H9 (cell line): ENCODE measurements around the gene GEN1. TPM values are rescaled to one million over a fixed set of nuclear protein-coding genes. Genes with fewer than 3 reads are reported as not detected.

ENCODE experiments used
- DNase-seq: peaks from one replicate; pipeline ENCODE4 v3.0.0-alpha.2; 2017
- H2AFZ ChIP-seq: one replicate; pipeline ENCODE4 v1.6.1; 2013; ENCODE audit warnings: mild to moderate bottlenecking, low read length, control low read depth, moderate library complexity
- H2AK5ac ChIP-seq: 2 replicates; pipeline ENCODE4 v1.6.1; 2013; ENCODE audit warnings: low read length, control low read depth, mixed read lengths; ENCODE audit not compliant: insufficient read length
- H2BK120ac ChIP-seq: one replicate; pipeline ENCODE4 v1.6.1; 2013; ENCODE audit warnings: low read depth, mild to moderate bottlenecking, low read length, control low read depth, inconsistent platforms; ENCODE audit not compliant: poor library complexity, severe bottlenecking
- H2BK12ac ChIP-seq: 2 replicates; pipeline ENCODE4 v1.6.1; 2013; ENCODE audit warnings: low read length, control low read depth, mixed read lengths, low read depth; ENCODE audit not compliant: insufficient read length
- H2BK15ac ChIP-seq: 2 replicates; pipeline ENCODE4 v1.6.1; 2013; ENCODE audit warnings: low read depth, low read length, control low read depth
- H2BK20ac ChIP-seq: one replicate; pipeline ENCODE4 v1.6.1; 2013; ENCODE audit warnings: low read depth, mild to moderate bottlenecking, low read length, control low read depth, inconsistent platforms; ENCODE audit not compliant: poor library complexity, severe bottlenecking
- H2BK5ac ChIP-seq: 2 replicates; pipeline ENCODE4 v1.6.1; 2013; ENCODE audit warnings: low read length, control low read depth, mixed read lengths; ENCODE audit not compliant: insufficient read length
- H3K14ac ChIP-seq: 2 replicates; pipeline ENCODE4 v1.6.1; 2013; ENCODE audit warnings: low read length, control low read depth; ENCODE audit not compliant: insufficient read depth
- H3K18ac ChIP-seq: 2 replicates; pipeline ENCODE4 v1.6.1; 2013; ENCODE audit warnings: low read depth, mild to moderate bottlenecking, mixed read lengths, low read length, control low read depth; ENCODE audit not compliant: insufficient read length
- H3K23ac ChIP-seq: 2 replicates; pipeline ENCODE4 v1.6.1; 2013; ENCODE audit warnings: low read length, control low read depth, mixed read lengths, low read depth; ENCODE audit not compliant: insufficient read length
- H3K23me2 ChIP-seq: 2 replicates; pipeline ENCODE4 v1.6.1; 2013; ENCODE audit warnings: low read depth, mild to moderate bottlenecking, mixed read lengths, low read length, control low read depth; ENCODE audit not compliant: insufficient read length, poor library complexity, severe bottlenecking
- H3K27ac ChIP-seq: 2 replicates; pipeline ENCODE4 v1.5.1; 2013; ENCODE audit warnings: low read length, control low read depth, mixed read lengths, low read depth; ENCODE audit not compliant: insufficient read length
- H3K27me3 ChIP-seq: 2 replicates; pipeline ENCODE4 v1.6.1; 2013; ENCODE audit warnings: low read length, control low read depth, inconsistent platforms; ENCODE audit not compliant: insufficient read depth
- H3K4ac ChIP-seq: 2 replicates; pipeline ENCODE4 v1.6.1; 2013; ENCODE audit warnings: low read depth, mild to moderate bottlenecking, control low read depth, inconsistent platforms, low read length, moderate library complexity
- H3K4me1 ChIP-seq: 2 replicates; pipeline ENCODE4 v1.6.1; 2013; ENCODE audit warnings: low read length, control low read depth, inconsistent platforms; ENCODE audit not compliant: insufficient read depth
- H3K4me2 ChIP-seq: 2 replicates; pipeline ENCODE4 v1.6.1; 2013; ENCODE audit warnings: low read length, control low read depth, mixed read lengths; ENCODE audit not compliant: insufficient read length, insufficient read depth
- H3K56ac ChIP-seq: 2 replicates; pipeline ENCODE4 v1.6.1; 2013; ENCODE audit warnings: low read depth, mild to moderate bottlenecking, mixed read lengths, low read length, control low read depth; ENCODE audit not compliant: insufficient read length
- H3K79me1 ChIP-seq: 2 replicates; pipeline ENCODE4 v1.6.1; 2013; ENCODE audit warnings: low read depth, mild to moderate bottlenecking, moderate library complexity, low read length, control low read depth, inconsistent platforms; ENCODE audit not compliant: insufficient read depth, poor library complexity, severe bottlenecking
- H3K79me2 ChIP-seq: 2 replicates; pipeline ENCODE4 v1.6.1; 2013; ENCODE audit warnings: low read length, control low read depth, inconsistent platforms; ENCODE audit not compliant: insufficient read depth
- H3K9ac ChIP-seq: 2 replicates; pipeline ENCODE4 v1.6.1; 2013; ENCODE audit warnings: low read length, control low read depth, mixed read lengths; ENCODE audit not compliant: insufficient read length; ENCODE audit errors: extremely low read depth
- H3K9me3 ChIP-seq: one replicate; pipeline ENCODE4 v1.6.1; 2013; ENCODE audit warnings: low read depth, low read length, inconsistent platforms; ENCODE audit not compliant: control insufficient read depth
- H3T11ph ChIP-seq: one replicate; pipeline ENCODE4 v1.6.1; 2013; ENCODE audit warnings: mild to moderate bottlenecking, low read length, control low read depth, inconsistent platforms
- H4K20me1 ChIP-seq: one replicate; pipeline ENCODE4 v1.6.1; 2013; ENCODE audit not compliant: control insufficient read depth, insufficient read length, insufficient read depth
- H4K5ac ChIP-seq: 2 replicates; pipeline ENCODE4 v1.6.1; 2013; ENCODE audit warnings: low read depth, mild to moderate bottlenecking, mixed read lengths, low read length, control low read depth; ENCODE audit not compliant: insufficient read length
- H4K8ac ChIP-seq: replicated peaks from 2 replicates; pipeline ENCODE4 v1.6.1; 2013; ENCODE audit warnings: low read length, control low read depth, mixed read lengths, low read depth; ENCODE audit not compliant: insufficient read length
- H4K91ac ChIP-seq: 2 replicates; pipeline ENCODE4 v1.6.1; 2013; ENCODE audit warnings: low read depth, mild to moderate bottlenecking, moderate library complexity, mixed read lengths, low read length, control low read depth; ENCODE audit not compliant: insufficient read length
- H3K27ac Mint-ChIP-seq, 3 experiments: 2 replicates in 2 of 3; 3 replicates in 1 of 3; pipeline ENCODE4 v1.8.0; 2020 to 2021; ENCODE audit warnings: mixed read lengths in 3 of 3, mild to moderate bottlenecking in 1 of 3, moderate library complexity in 1 of 3
- H3K27me3 Mint-ChIP-seq: 2 replicates; pipeline ENCODE4 v1.8.0; 2021; ENCODE audit warnings: low read depth, mild to moderate bottlenecking, moderate library complexity, mixed read lengths
- H3K36me3 Mint-ChIP-seq, 3 experiments: 2 replicates in 2 of 3; 3 replicates in 1 of 3; pipeline ENCODE4 v1.8.0; 2020 to 2021; ENCODE audit warnings: low read depth in 3 of 3, mixed read lengths in 3 of 3; ENCODE audit not compliant: insufficient read depth in 1 of 3
- H3K4me1 Mint-ChIP-seq, 2 experiments: 2 replicates each; pipeline ENCODE4 v1.8.0; 2020; ENCODE audit warnings: mixed read lengths in 2 of 2
- H3K4me3 Mint-ChIP-seq, 2 experiments: 2 replicates in 1 of 2; 3 replicates in 1 of 2; pipeline ENCODE4 v1.8.0; 2020 to 2021; ENCODE audit warnings: mild to moderate bottlenecking in 2 of 2, mixed read lengths in 2 of 2, moderate library complexity in 1 of 2
- H3K9me3 Mint-ChIP-seq, 2 experiments: 2 replicates in 1 of 2; 3 replicates in 1 of 2; pipeline ENCODE4 v1.8.0; 2020; ENCODE audit warnings: mild to moderate bottlenecking in 2 of 2, mixed read lengths in 2 of 2, moderate library complexity in 1 of 2
- CTCF ChIP-seq: fragments of 200-600 bp; sonication (generic); conservative IDR thresholded peaks from 3 replicates; pipeline ENCODE4 v1.8.0; 2021; ENCODE audit warnings: antibody characterized with exemption, mild to moderate bottlenecking
- WGBS: extraction: QIAGEN DNeasy Blood & Tissue Kit; methylation state at CpG from one replicate; pipeline ENCODE4 v1.1.7; 2013; ENCODE audit warnings: missing lambda C conversion rate, low lambda C conversion rate, mixed read lengths; ENCODE audit not compliant: insufficient read length; ENCODE audit errors: extremely low coverage; 5-methylcytosine and 5-hydroxymethylcytosine counted together
- total RNA-seq: library from RNA; stranded (reverse); gene quantifications from 2 replicates; pipeline ENCODE4 v1.2.1, GENCODE V29; 2021

GEN1 gene
- total RNA-seq, 1 experiment from 2014 or later: 28.1 TPM

- Histone ChIP-seq H3K79me2 (peaks cover 13% of the 10 kb centered on the region; the same call in 1 of the 2 replicates), H3K18ac (no peak overlapping the region), H3K23me2 (peaks cover 5% of the 10 kb centered on the region), H3K27me3 (no peaks in the 10 kb centered on the region), H2AK5ac (no peak overlapping the region), H3K14ac (no peak overlapping the region), H3K4ac (no peak overlapping the region), H3K9me3 (no peaks in the 10 kb centered on the region), H3K27ac (no peak overlapping the region), H2AFZ (no peak overlapping the region), H2BK20ac (no peak overlapping the region), H2BK5ac (no peak overlapping the region), H3K4me2 (no peak overlapping the region), H2BK12ac (no peak overlapping the region), H4K20me1 (no peaks in the 10 kb centered on the region), H3K79me1 (no peaks in the 10 kb centered on the region), H3T11ph (no peak overlapping the region), H3K23ac (no peak overlapping the region), H3K9ac (no peak overlapping the region), H4K91ac (no peak overlapping the region), H4K5ac (no peak overlapping the region), H4K8ac (no peak overlapping the region), H3K56ac (no peak overlapping the region), H2BK120ac (no peak overlapping the region), H3K4me1 (no peaks in the 10 kb centered on the region; the same call in 1 of the 2 replicates), H2BK15ac (no peak overlapping the region)
- Mint-ChIP-seq H3K27ac (0 out of 7 replicates have a peak overlapping the region, but pooled peaks of 1 of the 3 experiments have one; percentile 12), H3K27me3 (no peaks in the 10 kb centered on the region), H3K4me3 (no peak overlapping the region), H3K36me3 (peaks cover 6 to 12% (median 11%) of the 10 kb centered on the region in 3 experiments), H3K9me3 (no peaks in the 10 kb centered on the region), H3K4me1 (peaks cover 18 to 24% of the 10 kb centered on the region in 2 experiments)
- DNase-seq: no peak
- WGBS: no CpG with 5 or more reads among the region's 6 CpGs
- no peak for TF ChIP-seq CTCF
Measured at GRCh38 chr2:17756668-17757067, 2.7 kb downstream of the GEN1 start.
